HepG2 (cell line): ENCODE measurements around the gene SLC9A5. TPM values are rescaled to one million over a fixed set of nuclear protein-coding genes. Genes with fewer than 3 reads are reported as not detected.

ENCODE experiments used
- CAMTA2 ChIP-seq: sonication (generic); formaldehyde crosslinking; IDR thresholded peaks from 2 replicates; pipeline ENCODE4 v1.4.0; 2020; ENCODE audit warnings: mild to moderate bottlenecking, missing genetic modification reagents, borderline replicate concordance
- CCAR2 ChIP-seq: fragments of 200-400 bp; formaldehyde crosslinking; optimal IDR thresholded peaks from 2 replicates; pipeline ENCODE3; 2018; ENCODE audit warnings: low read depth, mild to moderate bottlenecking, low read length, moderate library complexity
- HNRNPLL ChIP-seq: fragments of 200-400 bp; formaldehyde crosslinking; IDR thresholded peaks from 2 replicates; pipeline ENCODE4 v1.6.1; 2017; ENCODE audit warnings: mild to moderate bottlenecking, low read depth, low read length; ENCODE audit not compliant: poor library complexity, severe bottlenecking
- KLF6 ChIP-seq: IDR thresholded peaks from 2 replicates; pipeline ENCODE4 v1.8.0; 2016; ENCODE audit warnings: missing biosample characterization, missing genetic modification reagents
- MATR3 ChIP-seq: sonication (generic); formaldehyde crosslinking; IDR thresholded peaks from 2 replicates; pipeline ENCODE4 v1.4.0; 2020; ENCODE audit warnings: missing genetic modification reagents
- PHB2 ChIP-seq: fragments of 450-650 bp; IDR thresholded peaks from 2 replicates; pipeline ENCODE4 v1.6.1; 2018; ENCODE audit not compliant: partially characterized antibody
- SAP130 ChIP-seq: IDR thresholded peaks from 2 replicates; pipeline ENCODE4 v1.6.1; 2016; ENCODE audit warnings: low read depth
- TEAD2 ChIP-seq: sonication (generic); formaldehyde crosslinking; IDR thresholded peaks from 2 replicates; pipeline ENCODE4 v1.9.0; 2021; ENCODE audit warnings: missing genetic modification reagents
- ZBTB44 ChIP-seq: sonication (generic); formaldehyde crosslinking; IDR thresholded peaks from 2 replicates; pipeline ENCODE4 v1.4.0; 2020; ENCODE audit warnings: missing genetic modification reagents
- ZNF407 ChIP-seq: sonication (generic); formaldehyde crosslinking; IDR thresholded peaks from one replicate; pipeline ENCODE4 v1.5.1; 2020; ENCODE audit warnings: mild to moderate bottlenecking, missing genetic modification reagents; ENCODE audit errors: not compliant biosample characterization
- ZNF580 ChIP-seq: IDR thresholded peaks from 2 replicates; pipeline ENCODE4 v1.6.1; 2016; ENCODE audit warnings: low read depth, borderline replicate concordance
- polyA plus RNA-seq, 8 experiments: library from polyadenylated mRNA; depleted of rRNA in 3 of 8; stranded (reverse) in 7 of 8; unstranded in 1 of 8; fragments of >200 nt; fragmentation: Illumina TruSeq in 4 of 8; extraction: Trizol in 4 of 8; gene quantifications; 2 replicates each; pipeline versions ENCODE4 v1.2.1 to v1.2.3, GENCODE V29; 2011 to 2016; ENCODE audit warnings: low read depth in 4 of 8, missing spikeins in 1 of 8, mixed read lengths in 1 of 8; ENCODE audit not compliant: insufficient read depth in 1 of 8
- total RNA-seq, 5 experiments: library from RNA; depleted of rRNA; stranded (reverse); fragments of >200 nt; fragmentation: Illumina TruSeq; extraction: Trizol; gene quantifications; 2 replicates each; pipeline ENCODE4 v1.2.3, GENCODE V29; 2016; ENCODE audit warnings: low read depth in 1 of 5

Gene SLC9A5
- total and polyA plus RNA-seq, 2 of the 13 experiments (the other 11 are each of a cell fraction or from before 2014, with no cell fraction given): 0.58 to 1.4 TPM

GRCh38 chr16:67279296-67280089, 30.7 kb downstream of the SLC9A5 start, which contains the start of gene PLEKHG4 (continued):
- TF ChIP-seq ZNF407 (CRISPR knock-in tag) (peak; percentile 96), TEAD2 (CRISPR knock-in tag) (0 out of 2 replicates have a peak, but pooled peaks have one; percentile 15), ZBTB44 (CRISPR knock-in tag) (peak; percentile 81), SAP130 (CRISPR knock-in tag) (peak; percentile 57), KLF6 (CRISPR knock-in tag) (0 out of 2 replicates have a peak, but pooled peaks have one; percentile 1), CCAR2 (no peak), ZNF580 (CRISPR knock-in tag) (no peak), CAMTA2 (CRISPR knock-in tag) (no peak), HNRNPLL (peak; percentile 59), MATR3 (CRISPR knock-in tag) (no peak), PHB2 (no peak)
